Fibroblast of lung (primary cell): ENCODE results near the gene MLN. TPM values are rescaled to one million over a fixed set of nuclear protein-coding genes. Genes with fewer than 3 reads are reported as not detected.
A peak's percentile ranks its signal among the peaks of the same experiment; 100 is the strongest.

Experiments used
- DNase-seq, 2 donors: peaks; one replicate each; pipeline versions ENCODE4 v3.0.0 to v3.0.0-alpha.2; 2010; ENCODE audit warnings: low read depth in 2 of 2
- H2AFZ ChIP-seq: 2 replicates; pipeline ENCODE4 v1.5.1; 2012; ENCODE audit warnings: low read length, control low read depth, inconsistent platforms
- H3K27ac ChIP-seq: 2 replicates; pipeline ENCODE4 v1.5.1; 2011; ENCODE audit warnings: low read length, control low read depth; ENCODE audit not compliant: insufficient read depth
- H3K27me3 ChIP-seq: 2 replicates; pipeline ENCODE4 v1.5.1; 2011; ENCODE audit warnings: mild to moderate bottlenecking, low read length; ENCODE audit not compliant: control insufficient read depth, insufficient read depth
- H3K36me3 ChIP-seq: 2 replicates; pipeline ENCODE4 v1.5.1; 2011; ENCODE audit warnings: low read length; ENCODE audit not compliant: control insufficient read depth, insufficient read depth
- H3K4me1 ChIP-seq: 2 replicates; pipeline ENCODE4 v1.5.1; 2011; ENCODE audit warnings: low read length; ENCODE audit not compliant: control insufficient read depth, insufficient read depth; ENCODE audit errors: extremely low read depth
- H3K4me2 ChIP-seq: 2 replicates; pipeline ENCODE4 v1.5.1; 2011; ENCODE audit warnings: low read length, control low read depth; ENCODE audit not compliant: insufficient read depth; ENCODE audit errors: extremely low read depth
- H3K4me3 ChIP-seq, 4 experiments: fragments of 200-600 bp in 1 of 4; sonication (generic) in 1 of 4; replicated peaks in 1 of 4; 2 replicates each; pipeline ENCODE4 v1.5.1; 2011 to 2016; ENCODE audit warnings: low read length in 4 of 4, low read depth in 3 of 4, mild to moderate bottlenecking in 3 of 4, control low read depth in 2 of 4, inconsistent platforms in 1 of 4, mixed read lengths in 1 of 4; ENCODE audit not compliant: insufficient read depth in 1 of 4; ENCODE audit errors: control extremely low read depth in 1 of 4
- H3K79me2 ChIP-seq: 2 replicates; pipeline ENCODE4 v1.5.1; 2012; ENCODE audit warnings: mild to moderate bottlenecking, low read length, inconsistent platforms; ENCODE audit not compliant: control insufficient read depth, insufficient read depth
- H3K9ac ChIP-seq: 2 replicates; pipeline ENCODE4 v1.5.1; 2011; ENCODE audit warnings: mild to moderate bottlenecking, low read length, control low read depth; ENCODE audit not compliant: insufficient read depth
- H3K9me3 ChIP-seq: 2 replicates; pipeline ENCODE4 v1.5.1; 2012; ENCODE audit warnings: low read depth, low read length; ENCODE audit not compliant: control insufficient read depth, insufficient read depth
- H4K20me1 ChIP-seq: 2 replicates; pipeline ENCODE4 v1.5.1; 2011; ENCODE audit warnings: low read length; ENCODE audit not compliant: control insufficient read depth, insufficient read depth; ENCODE audit errors: extremely low read depth
- EZH2 ChIP-seq: IDR thresholded peaks from 2 replicates; pipeline ENCODE4 v1.5.1; 2012; ENCODE audit warnings: low read length, control low read depth, mild to moderate bottlenecking; ENCODE audit errors: missing control alignments
- polyA plus RNA-seq, 2 donors: library from polyadenylated mRNA; depleted of rRNA in 1 of 2; stranded (reverse) in 1 of 2; unstranded in 1 of 2; fragments of >200 nt; gene quantifications; 2 replicates each; pipeline ENCODE4 v1.2.1, GENCODE V29; 2011 to 2012; ENCODE audit warnings: missing spikeins in 1 of 2
- total RNA-seq: library from RNA; depleted of rRNA; stranded (reverse); fragments of >200 nt; gene quantifications from 2 replicates; pipeline ENCODE4 v1.2.1, GENCODE V29; 2014
- TF ChIP-seq, protein P1 (sequence below), 2 donors: IDR thresholded peaks in 1 of 2; conservative IDR thresholded peaks in 1 of 2; 1 replicate in 1 of 2; 2 replicates in 1 of 2; pipeline ENCODE4 v1.5.1; 2011 to 2012; ENCODE audit warnings: low read length in 2 of 2, control low read depth in 1 of 2, inconsistent platforms in 1 of 2, low read depth in 1 of 2, mild to moderate bottlenecking in 1 of 2

MLN gene
- total and polyA plus RNA-seq, 2 donors (not counting 1 experiment from before 2014, with no cell fraction given), result not detected

- Histone ChIP-seq H3K4me2 (no peak overlapping the region), H4K20me1 (no peaks in the 10 kb centered on the region), H3K27ac (no peak overlapping the region), H3K9ac (no peak overlapping the region), H2AFZ (no peak overlapping the region), H3K27me3 (no peaks in the 10 kb centered on the region), H3K9me3 (no peaks in the 10 kb centered on the region), H3K4me1 (peaks cover 29% of the 10 kb centered on the region), H3K79me2 (no peaks in the 10 kb centered on the region), H3K36me3 (no peaks in the 10 kb centered on the region), H3K4me3 (no peak overlapping the region)
- DNase-seq, result no peak
- TF ChIP-seq, protein P1, sequence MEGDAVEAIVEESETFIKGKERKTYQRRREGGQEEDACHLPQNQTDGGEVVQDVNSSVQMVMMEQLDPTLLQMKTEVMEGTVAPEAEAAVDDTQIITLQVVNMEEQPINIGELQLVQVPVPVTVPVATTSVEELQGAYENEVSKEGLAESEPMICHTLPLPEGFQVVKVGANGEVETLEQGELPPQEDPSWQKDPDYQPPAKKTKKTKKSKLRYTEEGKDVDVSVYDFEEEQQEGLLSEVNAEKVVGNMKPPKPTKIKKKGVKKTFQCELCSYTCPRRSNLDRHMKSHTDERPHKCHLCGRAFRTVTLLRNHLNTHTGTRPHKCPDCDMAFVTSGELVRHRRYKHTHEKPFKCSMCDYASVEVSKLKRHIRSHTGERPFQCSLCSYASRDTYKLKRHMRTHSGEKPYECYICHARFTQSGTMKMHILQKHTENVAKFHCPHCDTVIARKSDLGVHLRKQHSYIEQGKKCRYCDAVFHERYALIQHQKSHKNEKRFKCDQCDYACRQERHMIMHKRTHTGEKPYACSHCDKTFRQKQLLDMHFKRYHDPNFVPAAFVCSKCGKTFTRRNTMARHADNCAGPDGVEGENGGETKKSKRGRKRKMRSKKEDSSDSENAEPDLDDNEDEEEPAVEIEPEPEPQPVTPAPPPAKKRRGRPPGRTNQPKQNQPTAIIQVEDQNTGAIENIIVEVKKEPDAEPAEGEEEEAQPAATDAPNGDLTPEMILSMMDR (conservative IDR thresholded peaks at IDR 0.05 in 1 of 2, IDR thresholded peaks at IDR 0.05 in 1 of 2; ENCODE audit: low read depth in 1 of 2, low read length in 2 of 2), result no peak
- no peak for TF ChIP-seq EZH2
Measured at GRCh38 chr6:33841868-33842267, 38.1 kb upstream of the MLN start.

DNA sequence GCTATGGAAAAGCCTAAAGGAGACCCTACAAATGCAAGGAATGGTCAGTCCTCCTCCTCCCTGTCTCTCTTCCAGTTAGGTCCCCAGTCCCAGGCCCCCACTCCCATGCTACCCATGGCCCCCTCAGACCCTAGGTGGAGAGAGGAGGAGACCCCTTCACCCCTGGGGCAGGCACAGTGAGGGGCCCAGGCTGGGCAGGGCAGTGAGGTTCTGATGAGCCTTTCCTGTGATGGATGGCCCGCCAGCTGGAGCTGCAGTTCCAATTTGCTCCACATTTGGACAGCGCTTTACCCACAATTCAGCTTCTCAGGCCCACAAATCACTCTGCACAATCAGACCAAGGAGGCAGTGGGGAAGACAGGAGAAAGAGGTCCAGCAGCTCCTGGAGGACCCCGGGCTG is 37.3 kb upstream of the MLN start:
- no peak overlapping the region for H3K4me2 ChIP-seq
- H3K4me1 ChIP-seq, result peaks cover 29% of the 10 kb centered on the region
- no peaks in the 10 kb centered on the region for H3K9me3 ChIP-seq
- H4K20me1 ChIP-seq, result no peaks in the 10 kb centered on the region
- H3K9ac ChIP-seq, result no peak overlapping the region
- no peak overlapping the region for H3K4me3 ChIP-seq
- peak overlapping the region; percentile 74 for H3K27ac ChIP-seq
- no peak for DNase-seq
- H3K79me2 ChIP-seq, result no peaks in the 10 kb centered on the region
- no peak overlapping the region for H2AFZ ChIP-seq
- no peaks in the 10 kb centered on the region for H3K27me3 ChIP-seq
- TF ChIP-seq, protein P1 (conservative IDR thresholded peaks at IDR 0.05 in 1 of 2, IDR thresholded peaks at IDR 0.05 in 1 of 2; ENCODE audit: low read depth in 1 of 2, low read length in 2 of 2), result no peak
- no peak for TF ChIP-seq EZH2
- H3K36me3 ChIP-seq, result no peaks in the 10 kb centered on the region

DNA sequence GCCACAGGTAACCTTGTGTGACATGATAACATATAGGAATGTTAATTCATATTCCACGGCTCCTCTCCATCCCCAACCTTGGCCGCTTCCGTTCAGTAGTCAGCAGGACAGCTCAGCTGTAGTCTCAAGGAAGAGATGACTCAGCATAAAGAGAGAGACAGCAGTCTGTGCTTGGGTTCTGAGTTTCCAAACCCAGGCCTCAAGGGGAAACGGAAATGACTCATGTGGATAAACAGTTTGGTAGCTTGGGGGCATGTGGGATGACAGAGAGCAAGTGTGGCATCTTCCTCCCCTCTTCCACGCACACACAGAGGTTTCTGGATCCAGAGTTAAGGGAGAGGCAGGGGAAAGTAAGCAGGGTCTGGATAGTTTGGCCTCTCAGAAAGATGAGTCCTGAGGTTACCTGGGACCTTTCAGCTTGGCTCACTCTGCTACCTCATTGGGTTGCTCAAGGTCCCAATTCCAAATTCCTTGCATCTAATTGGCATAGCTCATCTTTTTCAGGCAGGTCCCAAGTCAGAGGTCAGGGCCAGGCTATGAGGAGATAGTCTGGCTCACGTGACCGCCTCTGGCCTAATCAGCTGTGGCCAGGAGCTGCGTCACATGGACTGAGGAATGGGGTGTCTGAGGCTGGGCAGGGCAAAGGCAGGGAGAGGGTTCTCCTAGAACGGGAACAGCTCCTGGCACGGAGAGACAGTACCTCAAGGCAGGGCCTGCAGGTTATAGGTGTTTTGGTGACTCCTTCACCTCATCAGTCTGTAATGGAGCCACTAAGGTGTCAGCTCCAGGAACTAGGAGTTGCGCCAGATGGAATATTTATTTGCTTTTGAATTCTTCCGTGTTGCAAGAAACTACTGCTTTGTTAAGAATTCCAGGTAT is 36.5 kb upstream of the MLN start:
- no peak overlapping the region for H3K4me3 ChIP-seq
- no peaks in the 10 kb centered on the region for H3K27me3 ChIP-seq
- no peak overlapping the region for H3K9ac ChIP-seq

More for the DNA sequence above, 36.5 kb upstream of the MLN start:
- DNase-seq, result peak; percentile 92 to 95
- Histone ChIP-seq H3K36me3 (no peaks in the 10 kb centered on the region), H3K4me1 (peaks cover 29% of the 10 kb centered on the region), H4K20me1 (no peaks in the 10 kb centered on the region), H3K9me3 (no peaks in the 10 kb centered on the region), H3K27ac (peak overlapping the region; percentile 74), H3K79me2 (no peaks in the 10 kb centered on the region), H2AFZ (peak overlapping the region; percentile 17), H3K4me2 (peak overlapping the region; percentile 46)
- TF ChIP-seq EZH2, result no peak
- TF ChIP-seq, protein P1 (conservative IDR thresholded peaks at IDR 0.05 in 1 of 2, IDR thresholded peaks at IDR 0.05 in 1 of 2; ENCODE audit: low read depth in 1 of 2, low read length in 2 of 2), result no peak
